HepG2 (cell line): ENCODE measurements around the gene NAB2. TPM values are rescaled to one million over a fixed set of nuclear protein-coding genes. Genes with fewer than 3 reads are reported as not detected.
A peak's percentile ranks its signal among the peaks of the same experiment; 100 is the strongest.

Experiments
- ARHGAP35 ChIP-seq: sonication (generic); formaldehyde crosslinking; IDR thresholded peaks from 2 replicates; pipeline ENCODE4 v1.9.0; 2022; ENCODE audit warnings: mild to moderate bottlenecking, inconsistent platforms, moderate library complexity, missing genetic modification reagents, borderline replicate concordance
- ERF ChIP-seq: IDR thresholded peaks from 2 replicates; pipeline ENCODE4 v1.6.1; 2018; ENCODE audit warnings: missing biosample characterization, missing genetic modification reagents
- HDAC1 ChIP-seq: sonication (generic); formaldehyde crosslinking; IDR thresholded peaks from 2 replicates; pipeline ENCODE4 v1.5.1; 2020; ENCODE audit warnings: mild to moderate bottlenecking, missing genetic modification reagents
- HINFP ChIP-seq: sonication (generic); formaldehyde crosslinking; IDR thresholded peaks from 2 replicates; pipeline ENCODE4 v1.4.0; 2020; ENCODE audit warnings: low read depth, mild to moderate bottlenecking, missing genetic modification reagents
- IKZF4 ChIP-seq: sonication (generic); formaldehyde crosslinking; IDR thresholded peaks from 2 replicates; pipeline ENCODE4 v1.5.1; 2020; ENCODE audit warnings: borderline replicate concordance, mild to moderate bottlenecking, low read depth, missing genetic modification reagents; ENCODE audit errors: not compliant biosample characterization
- KDM2A ChIP-seq: sonication (generic); formaldehyde crosslinking; IDR thresholded peaks from 2 replicates; pipeline ENCODE4 v1.4.0; 2020; ENCODE audit warnings: low read depth, missing genetic modification reagents, borderline replicate concordance
- SAP130 ChIP-seq: IDR thresholded peaks from 2 replicates; pipeline ENCODE4 v1.6.1; 2016; ENCODE audit warnings: low read depth
- ZBTB25 ChIP-seq: IDR thresholded peaks from 2 replicates; pipeline ENCODE4 v1.6.1; 2018; ENCODE audit warnings: missing genetic modification reagents
- ZBTB34 ChIP-seq: sonication (generic); formaldehyde crosslinking; IDR thresholded peaks from 2 replicates; pipeline ENCODE4 v1.8.0; 2022; ENCODE audit warnings: mild to moderate bottlenecking, missing genetic modification reagents
- ZFP41 ChIP-seq: sonication (generic); formaldehyde crosslinking; IDR thresholded peaks from 2 replicates; pipeline ENCODE4 v1.4.0; 2020; ENCODE audit warnings: mild to moderate bottlenecking, missing genetic modification reagents, borderline replicate concordance
- ZNF263 ChIP-seq: sonication (generic); formaldehyde crosslinking; IDR thresholded peaks from 2 replicates; pipeline ENCODE4 v1.4.0; 2020; ENCODE audit warnings: missing genetic modification reagents
- ZNF614 ChIP-seq: IDR thresholded peaks from 2 replicates; pipeline ENCODE4 v1.6.1; 2018; ENCODE audit warnings: missing biosample characterization, missing genetic modification reagents, inconsistent platforms, borderline replicate concordance
- ZNF761 ChIP-seq: sonication (generic); formaldehyde crosslinking; conservative IDR thresholded peaks from 2 replicates; pipeline ENCODE4 v1.4.0; 2020; ENCODE audit warnings: mild to moderate bottlenecking, missing genetic modification reagents
- polyA plus RNA-seq, 8 experiments: library from polyadenylated mRNA; depleted of rRNA in 3 of 8; stranded (reverse) in 7 of 8; unstranded in 1 of 8; fragments of >200 nt; fragmentation: Illumina TruSeq in 4 of 8; extraction: Trizol in 4 of 8; gene quantifications; 2 replicates each; pipeline versions ENCODE4 v1.2.1 to v1.2.3, GENCODE V29; 2011 to 2016; ENCODE audit warnings: low read depth in 4 of 8, missing spikeins in 1 of 8, mixed read lengths in 1 of 8; ENCODE audit not compliant: insufficient read depth in 1 of 8
- total RNA-seq, 5 experiments: library from RNA; depleted of rRNA; stranded (reverse); fragments of >200 nt; fragmentation: Illumina TruSeq; extraction: Trizol; gene quantifications; 2 replicates each; pipeline ENCODE4 v1.2.3, GENCODE V29; 2016; ENCODE audit warnings: low read depth in 1 of 5
- TF ChIP-seq, protein P1 (sequence below): sonication (generic); formaldehyde crosslinking; IDR thresholded peaks from 2 replicates; pipeline ENCODE4 v1.8.0; 2022; ENCODE audit warnings: mild to moderate bottlenecking, missing genetic modification reagents; ENCODE audit not compliant: insufficient replicate concordance
- TF ChIP-seq, protein P2 (sequence below): sonication (generic); formaldehyde crosslinking; IDR thresholded peaks from 2 replicates; pipeline ENCODE4 v1.4.0; 2020; ENCODE audit warnings: mild to moderate bottlenecking, missing genetic modification reagents, borderline replicate concordance
- TF ChIP-seq, protein P3 (sequence below): sonication (generic); formaldehyde crosslinking; conservative IDR thresholded peaks from 2 replicates; pipeline ENCODE4 v1.4.0; 2020; ENCODE audit warnings: missing genetic modification reagents
- TF ChIP-seq, protein P4 (sequence below): sonication (generic); formaldehyde crosslinking; IDR thresholded peaks from 2 replicates; pipeline ENCODE4 v1.5.0; 2020; ENCODE audit warnings: mild to moderate bottlenecking, missing genetic modification reagents, moderate library complexity

Gene NAB2
- total and polyA plus RNA-seq, 2 of the 13 experiments (the other 11 are each of a cell fraction or from before 2014, with no cell fraction given): 11.7 to 12.9 TPM

- TF ChIP-seq HINFP (no peak), ZBTB34 (CRISPR knock-in tag) (no peak), HDAC1 (no peak), ZNF614 (no peak), KDM2A (CRISPR knock-in tag) (0 out of 2 replicates have a peak, but pooled peaks have one; percentile 5), ARHGAP35 (no peak), SAP130 (CRISPR knock-in tag) (no peak), ZFP41 (CRISPR knock-in tag) (no peak), IKZF4 (CRISPR knock-in tag) (no peak), ERF (CRISPR knock-in tag) (peak; percentile 17; the same call in 1 of the 2 replicates), ZNF761 (CRISPR knock-in tag) (no peak), ZBTB25 (no peak), ZNF263 (CRISPR knock-in tag) (no peak)
- TF ChIP-seq, protein P1, sequence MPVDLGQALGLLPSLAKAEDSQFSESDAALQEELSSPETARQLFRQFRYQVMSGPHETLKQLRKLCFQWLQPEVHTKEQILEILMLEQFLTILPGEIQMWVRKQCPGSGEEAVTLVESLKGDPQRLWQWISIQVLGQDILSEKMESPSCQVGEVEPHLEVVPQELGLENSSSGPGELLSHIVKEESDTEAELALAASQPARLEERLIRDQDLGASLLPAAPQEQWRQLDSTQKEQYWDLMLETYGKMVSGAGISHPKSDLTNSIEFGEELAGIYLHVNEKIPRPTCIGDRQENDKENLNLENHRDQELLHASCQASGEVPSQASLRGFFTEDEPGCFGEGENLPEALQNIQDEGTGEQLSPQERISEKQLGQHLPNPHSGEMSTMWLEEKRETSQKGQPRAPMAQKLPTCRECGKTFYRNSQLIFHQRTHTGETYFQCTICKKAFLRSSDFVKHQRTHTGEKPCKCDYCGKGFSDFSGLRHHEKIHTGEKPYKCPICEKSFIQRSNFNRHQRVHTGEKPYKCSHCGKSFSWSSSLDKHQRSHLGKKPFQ (CRISPR knock-in tag): no peak
- TF ChIP-seq, protein P2, sequence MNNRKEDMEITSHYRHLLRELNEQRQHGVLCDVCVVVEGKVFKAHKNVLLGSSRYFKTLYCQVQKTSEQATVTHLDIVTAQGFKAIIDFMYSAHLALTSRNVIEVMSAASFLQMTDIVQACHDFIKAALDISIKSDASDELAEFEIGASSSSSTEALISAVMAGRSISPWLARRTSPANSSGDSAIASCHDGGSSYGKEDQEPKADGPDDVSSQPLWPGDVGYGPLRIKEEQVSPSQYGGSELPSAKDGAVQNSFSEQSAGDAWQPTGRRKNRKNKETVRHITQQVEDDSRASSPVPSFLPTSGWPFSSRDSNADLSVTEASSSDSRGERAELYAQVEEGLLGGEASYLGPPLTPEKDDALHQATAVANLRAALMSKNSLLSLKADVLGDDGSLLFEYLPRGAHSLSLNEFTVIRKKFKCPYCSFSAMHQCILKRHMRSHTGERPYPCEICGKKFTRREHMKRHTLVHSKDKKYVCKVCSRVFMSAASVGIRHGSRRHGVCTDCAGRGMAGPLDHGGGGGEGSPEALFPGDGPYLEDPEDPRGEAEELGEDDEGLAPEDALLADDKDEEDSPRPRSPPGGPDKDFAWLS (CRISPR knock-in tag): no peak
- TF ChIP-seq, protein P3, sequence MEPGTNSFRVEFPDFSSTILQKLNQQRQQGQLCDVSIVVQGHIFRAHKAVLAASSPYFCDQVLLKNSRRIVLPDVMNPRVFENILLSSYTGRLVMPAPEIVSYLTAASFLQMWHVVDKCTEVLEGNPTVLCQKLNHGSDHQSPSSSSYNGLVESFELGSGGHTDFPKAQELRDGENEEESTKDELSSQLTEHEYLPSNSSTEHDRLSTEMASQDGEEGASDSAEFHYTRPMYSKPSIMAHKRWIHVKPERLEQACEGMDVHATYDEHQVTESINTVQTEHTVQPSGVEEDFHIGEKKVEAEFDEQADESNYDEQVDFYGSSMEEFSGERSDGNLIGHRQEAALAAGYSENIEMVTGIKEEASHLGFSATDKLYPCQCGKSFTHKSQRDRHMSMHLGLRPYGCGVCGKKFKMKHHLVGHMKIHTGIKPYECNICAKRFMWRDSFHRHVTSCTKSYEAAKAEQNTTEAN (CRISPR knock-in tag): no peak
- TF ChIP-seq, protein P4, sequence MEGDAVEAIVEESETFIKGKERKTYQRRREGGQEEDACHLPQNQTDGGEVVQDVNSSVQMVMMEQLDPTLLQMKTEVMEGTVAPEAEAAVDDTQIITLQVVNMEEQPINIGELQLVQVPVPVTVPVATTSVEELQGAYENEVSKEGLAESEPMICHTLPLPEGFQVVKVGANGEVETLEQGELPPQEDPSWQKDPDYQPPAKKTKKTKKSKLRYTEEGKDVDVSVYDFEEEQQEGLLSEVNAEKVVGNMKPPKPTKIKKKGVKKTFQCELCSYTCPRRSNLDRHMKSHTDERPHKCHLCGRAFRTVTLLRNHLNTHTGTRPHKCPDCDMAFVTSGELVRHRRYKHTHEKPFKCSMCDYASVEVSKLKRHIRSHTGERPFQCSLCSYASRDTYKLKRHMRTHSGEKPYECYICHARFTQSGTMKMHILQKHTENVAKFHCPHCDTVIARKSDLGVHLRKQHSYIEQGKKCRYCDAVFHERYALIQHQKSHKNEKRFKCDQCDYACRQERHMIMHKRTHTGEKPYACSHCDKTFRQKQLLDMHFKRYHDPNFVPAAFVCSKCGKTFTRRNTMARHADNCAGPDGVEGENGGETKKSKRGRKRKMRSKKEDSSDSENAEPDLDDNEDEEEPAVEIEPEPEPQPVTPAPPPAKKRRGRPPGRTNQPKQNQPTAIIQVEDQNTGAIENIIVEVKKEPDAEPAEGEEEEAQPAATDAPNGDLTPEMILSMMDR (CRISPR knock-in tag): no peak
Observed at GRCh38 chr12:57087010-57087690, 1.8 kb upstream of the NAB2 start (continued).
